Ectodermal cell (in vitro differentiated cells): Measurements from ENCODE around the gene SPECC1L.

ENCODE experiments used
- H3K27ac ChIP-seq: 2 replicates; pipeline ENCODE4 v1.7.0; 2013; ENCODE audit warnings: mild to moderate bottlenecking, low read depth, low read length; ENCODE audit not compliant: insufficient read depth, poor library complexity, severe bottlenecking
- H3K27me3 ChIP-seq: 2 replicates; pipeline ENCODE4 v1.7.0; 2013; ENCODE audit warnings: mild to moderate bottlenecking, low read length; ENCODE audit not compliant: insufficient read depth, control insufficient read depth, poor library complexity, severe bottlenecking
- H3K36me3 ChIP-seq: one replicate; pipeline ENCODE4 v1.7.0; 2013; ENCODE audit warnings: low read length; ENCODE audit not compliant: control insufficient read depth, insufficient read depth
- H3K4me1 ChIP-seq: one replicate; pipeline ENCODE4 v1.7.0; 2013; ENCODE audit warnings: low read length; ENCODE audit not compliant: control insufficient read depth, insufficient read depth
- H3K4me3 ChIP-seq: 2 replicates; pipeline ENCODE4 v1.7.0; 2013; ENCODE audit warnings: low read depth, low read length, control low read depth; ENCODE audit not compliant: insufficient read depth
- H3K9me3 ChIP-seq: 2 replicates; pipeline ENCODE4 v1.7.0; 2013; ENCODE audit warnings: mild to moderate bottlenecking, low read length, moderate library complexity; ENCODE audit not compliant: control insufficient read depth
- WGBS, 2 experiments: methylation state at CpG; one replicate each; pipeline ENCODE4 v1.1.7; 2013; ENCODE audit warnings: missing lambda C conversion rate in 2 of 2; 5-methylcytosine and 5-hydroxymethylcytosine counted together

Gene SPECC1L

GRCh38 chr22:24450610-24451009 lies 180.0 kb downstream of the SPECC1L start:
- no peak overlapping the region for H3K4me3 ChIP-seq
- H3K27ac ChIP-seq, result no peak overlapping the region
- peaks cover 21% of the 10 kb centered on the region for H3K4me1 ChIP-seq
- no peaks in the 10 kb centered on the region for H3K9me3 ChIP-seq
- no peaks in the 10 kb centered on the region for H3K27me3 ChIP-seq
- WGBS, 2 experiments, result 49 to 59% methylated on average over 1 of the region's 1 CpG
- no peaks in the 10 kb centered on the region for H3K36me3 ChIP-seq

DNA sequence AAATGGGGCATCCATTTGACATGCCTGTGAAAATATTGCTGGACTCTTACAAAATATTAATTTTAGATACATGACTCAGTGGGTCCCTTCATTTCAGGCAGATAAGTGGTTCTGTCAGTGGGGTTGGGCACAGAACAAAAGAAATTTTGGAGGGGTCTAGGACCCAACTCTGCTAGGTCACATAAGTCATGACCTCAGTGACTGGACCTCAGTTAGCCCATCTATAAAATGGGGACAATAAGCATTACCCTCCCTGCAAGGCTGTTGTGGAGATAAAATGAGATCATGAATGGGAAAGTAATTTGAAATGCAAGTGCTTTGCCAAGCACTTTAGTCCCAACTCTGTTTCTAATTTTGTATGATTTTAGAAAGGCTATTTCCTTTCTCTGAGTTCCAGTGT lies 180.5 kb downstream of the SPECC1L start:
- no peaks in the 10 kb centered on the region for H3K9me3 ChIP-seq
- no peak overlapping the region for H3K4me3 ChIP-seq
- H3K27me3 ChIP-seq, result no peaks in the 10 kb centered on the region
- peaks cover 16% of the 10 kb centered on the region for H3K4me1 ChIP-seq
- no peak overlapping the region for H3K27ac ChIP-seq
- no peaks in the 10 kb centered on the region for H3K36me3 ChIP-seq

GRCh38 chr22:24453853-24454252 lies 183.2 kb downstream of the SPECC1L start:
- H3K27ac ChIP-seq, result no peak overlapping the region
- H3K9me3 ChIP-seq, result no peaks in the 10 kb centered on the region
- no peaks in the 10 kb centered on the region for H3K36me3 ChIP-seq
- no peaks in the 10 kb centered on the region for H3K27me3 ChIP-seq
- H3K4me1 ChIP-seq, result peaks cover 12% of the 10 kb centered on the region
- H3K4me3 ChIP-seq, result no peak overlapping the region
- WGBS, 2 experiments, result 87 to 97% methylated on average over 1 of the region's 1 CpG

GRCh38 chr22:24455039-24455438 lies 184.4 kb downstream of the SPECC1L start:
- H3K4me1 ChIP-seq, result peaks cover 9% of the 10 kb centered on the region
- H3K4me3 ChIP-seq, result no peak overlapping the region
- no peaks in the 10 kb centered on the region for H3K27me3 ChIP-seq
- WGBS, 2 experiments, result 81 to 82% methylated on average over 4 of the region's 4 CpGs
- H3K9me3 ChIP-seq, result no peaks in the 10 kb centered on the region
- no peak overlapping the region for H3K27ac ChIP-seq
- no peaks in the 10 kb centered on the region for H3K36me3 ChIP-seq

DNA sequence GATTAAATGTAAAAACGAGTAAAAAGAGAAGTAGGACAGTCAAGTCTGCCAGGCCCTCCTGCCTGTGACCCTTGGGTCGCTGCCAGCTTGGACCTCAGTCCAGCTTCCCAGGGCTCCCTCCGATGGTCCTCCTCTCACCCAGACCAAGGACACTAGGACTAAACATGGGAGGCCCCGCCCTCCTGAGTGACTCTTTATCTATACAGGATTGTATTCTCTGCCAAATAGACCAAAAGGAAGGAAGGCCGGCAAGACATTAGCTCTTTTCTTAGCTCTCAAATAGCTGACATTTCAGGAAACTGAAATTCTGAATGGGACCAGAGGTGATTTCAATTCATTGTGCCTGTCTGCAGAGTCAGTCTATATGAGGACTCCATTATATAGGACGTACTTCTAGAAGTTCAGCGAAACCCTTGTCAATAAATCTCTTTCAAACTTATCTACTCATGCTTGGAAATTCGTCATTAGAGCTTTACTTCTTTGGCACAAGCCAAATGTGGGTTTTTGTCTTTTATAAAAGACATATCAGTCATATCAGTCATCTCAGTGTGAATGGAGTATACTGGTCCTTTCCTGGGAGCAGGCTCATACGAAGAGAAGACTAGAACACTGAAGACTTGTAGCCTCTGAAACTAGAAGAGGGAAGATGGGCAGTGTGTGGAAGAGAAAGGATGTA lies 185.3 kb downstream of the SPECC1L start:
- no peaks in the 10 kb centered on the region for H3K36me3 ChIP-seq
- no peak overlapping the region for H3K27ac ChIP-seq
- H3K4me3 ChIP-seq, result no peak overlapping the region
- no peaks in the 10 kb centered on the region for H3K9me3 ChIP-seq
- peaks cover 6% of the 10 kb centered on the region for H3K4me1 ChIP-seq
- H3K27me3 ChIP-seq, result no peaks in the 10 kb centered on the region
- 88 to 91% methylated on average over 9 of the region's 9 CpGs for WGBS, 2 experiments

DNA sequence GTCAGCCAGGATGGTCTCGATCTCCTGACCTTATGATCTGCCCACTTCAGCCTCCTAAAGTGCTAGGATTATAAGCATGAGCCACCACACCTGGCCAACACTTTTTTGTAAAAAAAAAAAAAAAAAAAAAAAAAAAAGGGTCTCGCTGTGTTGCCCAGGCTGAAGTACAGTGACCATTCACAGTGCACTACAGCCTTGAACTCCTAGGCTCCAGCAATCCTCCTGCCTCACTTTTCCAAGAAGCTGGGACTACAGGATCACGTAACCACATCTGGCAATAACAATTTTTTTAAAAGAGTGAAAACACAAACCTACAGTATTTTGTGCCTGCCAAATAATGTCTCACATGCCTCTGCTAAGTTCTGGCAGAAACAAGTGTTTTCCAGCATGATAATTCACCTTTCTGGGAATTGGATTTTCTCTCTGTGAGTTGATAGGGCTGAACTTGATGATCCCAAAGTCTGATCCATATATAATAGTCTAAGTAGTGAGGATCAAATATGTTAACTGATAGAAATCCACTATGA lies 187.3 kb downstream of the SPECC1L start:
- H3K27me3 ChIP-seq, result no peaks in the 10 kb centered on the region
- no peak overlapping the region for H3K27ac ChIP-seq
- peaks cover 6% of the 10 kb centered on the region for H3K4me1 ChIP-seq
- no peaks in the 10 kb centered on the region for H3K36me3 ChIP-seq
- H3K4me3 ChIP-seq, result no peak overlapping the region
- no peaks in the 10 kb centered on the region for H3K9me3 ChIP-seq
- 92 to 94% methylated on average over 3 of the region's 3 CpGs for WGBS, 2 experiments

DNA sequence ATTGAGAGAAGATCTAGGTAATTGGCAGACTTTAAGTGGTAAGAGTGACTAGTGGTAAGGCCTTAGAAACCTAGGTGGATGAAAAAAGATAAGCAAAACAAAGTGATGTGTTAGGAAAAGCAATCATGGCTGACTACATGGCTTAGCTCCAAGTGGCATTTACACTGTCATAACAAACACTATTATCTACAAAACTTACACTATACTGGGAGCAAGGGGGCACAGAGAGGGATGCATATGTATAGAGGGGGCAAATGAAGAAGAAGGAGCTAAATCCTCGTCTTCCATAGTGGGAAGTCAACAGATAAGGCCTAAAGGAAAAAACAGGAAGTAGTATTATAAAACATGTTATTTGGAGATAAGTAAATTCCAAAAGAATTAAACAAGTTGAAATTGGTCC lies 189.3 kb downstream of the SPECC1L start:
- H3K4me1 ChIP-seq, result peaks cover 6% of the 10 kb centered on the region

GRCh38 chr22:24460418-24461089 lies 189.9 kb downstream of the SPECC1L start:
- Histone ChIP-seq H3K4me1 (peaks cover 6% of the 10 kb centered on the region), H3K4me3 (no peak overlapping the region), H3K36me3 (no peaks in the 10 kb centered on the region), H3K27me3 (no peaks in the 10 kb centered on the region), H3K27ac (no peak overlapping the region), H3K9me3 (no peaks in the 10 kb centered on the region)
- 67 to 74% methylated on average over 10 of the region's 10 CpGs for whole genome bisulfite sequencing, 2 experiments

More for the DNA sequence above, 189.3 kb downstream of the SPECC1L start:
- Histone ChIP-seq H3K9me3 (no peaks in the 10 kb centered on the region), H3K27ac (no peak overlapping the region), H3K36me3 (no peaks in the 10 kb centered on the region), H3K27me3 (no peaks in the 10 kb centered on the region), H3K4me3 (no peak overlapping the region)
- WGBS, 2 experiments, result 94% methylated on average over 1 of the region's 1 CpG

DNA sequence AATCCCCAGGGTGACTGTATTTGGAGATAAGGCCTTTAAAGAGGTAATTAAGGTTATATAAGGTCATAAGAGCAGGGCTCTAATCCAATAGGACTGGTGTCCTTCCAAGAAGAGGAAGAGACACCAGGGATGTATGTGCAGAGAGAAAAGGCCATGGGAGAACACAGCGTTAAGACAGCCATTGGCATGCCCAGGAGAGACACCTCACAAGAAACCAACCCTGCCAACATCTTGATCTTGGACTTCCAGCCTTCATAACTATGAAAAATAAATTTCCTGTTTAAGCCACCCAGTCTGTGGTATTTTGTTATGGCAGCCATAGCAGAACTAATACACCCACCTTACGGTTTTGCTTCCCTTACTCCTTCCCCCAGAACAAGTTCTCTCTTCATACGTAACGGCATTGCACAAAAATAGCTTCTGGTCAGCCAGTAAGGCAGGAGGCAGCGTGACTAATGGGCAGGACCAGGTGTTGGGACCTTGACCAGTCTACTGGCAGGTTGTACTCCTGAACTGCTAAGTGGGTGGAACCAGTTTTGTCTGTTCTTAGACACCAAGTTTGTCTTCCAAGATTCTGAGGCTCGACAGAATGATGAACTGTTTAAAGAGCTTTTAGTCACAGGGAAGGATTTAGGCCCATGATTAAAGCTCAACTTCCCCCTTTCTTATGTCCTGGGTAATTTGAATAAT lies 192.6 kb downstream of the SPECC1L start:
- WGBS, 2 experiments, result 90 to 97% methylated on average over 6 of the region's 6 CpGs
- Histone ChIP-seq H3K27ac (no peak overlapping the region), H3K36me3 (no peaks in the 10 kb centered on the region), H3K9me3 (no peaks in the 10 kb centered on the region), H3K27me3 (no peaks in the 10 kb centered on the region), H3K4me3 (no peak overlapping the region), H3K4me1 (peaks cover 16% of the 10 kb centered on the region)

DNA sequence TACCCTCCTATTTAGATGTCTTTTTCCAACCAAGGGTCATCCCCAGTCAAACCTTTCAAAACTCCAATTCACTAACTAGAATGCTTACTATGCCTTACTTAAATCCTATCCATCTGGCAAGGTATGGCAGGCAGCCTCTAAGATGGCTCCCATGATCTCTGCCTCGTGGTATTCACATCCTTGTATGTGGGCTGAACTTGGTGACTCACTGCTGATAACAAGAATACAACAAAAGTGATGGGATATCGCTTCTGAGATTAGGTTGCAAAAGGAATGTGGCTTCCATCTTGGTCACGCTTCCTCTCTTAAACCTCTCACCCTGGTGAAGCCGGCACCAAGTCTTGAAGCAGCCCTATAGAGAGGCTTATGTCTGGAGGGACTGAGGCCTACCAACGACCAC lies 194.9 kb downstream of the SPECC1L start:
- H3K27me3 ChIP-seq, result no peaks in the 10 kb centered on the region
- 88 to 90% methylated on average over 5 of the region's 5 CpGs for WGBS, 2 experiments

More for the DNA sequence above, 194.9 kb downstream of the SPECC1L start:
- H3K9me3 ChIP-seq, result no peaks in the 10 kb centered on the region
- H3K27ac ChIP-seq, result no peak overlapping the region
- H3K4me1 ChIP-seq, result peaks cover 14% of the 10 kb centered on the region
- no peak overlapping the region for H3K4me3 ChIP-seq
- H3K36me3 ChIP-seq, result no peaks in the 10 kb centered on the region
